H1 (cell line): ENCODE measurements around the gene GKN2. TPM values are rescaled to one million over a fixed set of nuclear protein-coding genes. Genes with fewer than 3 reads are reported as not detected.

Source experiments
- CTCF ChIA-PET: fragments of 300-600 bp; sonication (Branson Sonifier 250); formaldehyde crosslinking; loops from one replicate; lab custom pipeline; 2021; ENCODE audit not compliant: partially characterized antibody; lab: Charles Lee
- POLR2A ChIA-PET: fragments of 300-600 bp; sonication (Branson Sonifier 250); formaldehyde crosslinking; loops from one replicate; lab custom pipeline; 2021; ENCODE audit warnings: inconsistent platforms; ENCODE audit not compliant: partially characterized antibody; lab: Charles Lee
- DNase-seq, 2 experiments: peaks; one replicate each; pipeline versions ENCODE4 v3.0.0 to v3.0.0-alpha.2; 2010 to 2022; ENCODE audit warnings: low spot score in 2 of 2, low read depth in 1 of 2, mixed read lengths in 1 of 2
- FAIRE-seq: peaks from 2 replicates; lab custom pipeline; 2011; peaks lifted over from hg19 to GRCh38; lab: Jason Lieb, UNC
- H2AFZ ChIP-seq: 2 replicates; pipeline ENCODE4 v1.8.1; 2012; ENCODE audit warnings: low read length, inconsistent platforms
- H2AK5ac ChIP-seq: 2 replicates; pipeline ENCODE4 v1.6.1; 2013; ENCODE audit warnings: low read depth, low read length
- H2BK120ac ChIP-seq: replicated peaks from 2 replicates; pipeline ENCODE3; 2013; ENCODE audit warnings: low read depth, low read length, inconsistent platforms
- H2BK12ac ChIP-seq: 2 replicates; pipeline ENCODE4 v1.6.1; 2013; ENCODE audit warnings: low read depth, low read length
- H2BK15ac ChIP-seq: 2 replicates; pipeline ENCODE4 v1.6.1; 2013; ENCODE audit warnings: low read length
- H2BK20ac ChIP-seq: 2 replicates; pipeline ENCODE4 v1.6.1; 2013; ENCODE audit warnings: low read length
- H2BK5ac ChIP-seq: 2 replicates; pipeline ENCODE4 v1.6.1; 2013; ENCODE audit warnings: low read depth, low read length
- H3K14ac ChIP-seq: 2 replicates; pipeline ENCODE4 v1.6.1; 2013; ENCODE audit warnings: inconsistent platforms; ENCODE audit not compliant: insufficient read length
- H3K18ac ChIP-seq: 2 replicates; pipeline ENCODE4 v1.6.1; 2013; ENCODE audit warnings: low read length; ENCODE audit errors: extremely low read depth
- H3K23ac ChIP-seq: 2 replicates; pipeline ENCODE4 v1.6.1; 2013; ENCODE audit warnings: inconsistent platforms; ENCODE audit not compliant: insufficient read length
- H3K23me2 ChIP-seq: 2 replicates; pipeline ENCODE4 v1.6.1; 2013; ENCODE audit warnings: low read depth, low read length
- H3K27ac ChIP-seq: 2 replicates; pipeline ENCODE4 v1.6.1; 2011; ENCODE audit warnings: low read depth, low read length, inconsistent platforms
- H3K27me3 ChIP-seq, 4 experiments: replicated peaks in 1 of 4; 1 replicate in 1 of 4; 2 replicates in 3 of 4; pipeline versions ENCODE4 v1.6.1 to v1.8.1; 2011 to 2013; ENCODE audit warnings: low read length in 3 of 4, mild to moderate bottlenecking in 3 of 4, inconsistent platforms in 2 of 4, mixed read lengths in 2 of 4, moderate library complexity in 1 of 4; ENCODE audit not compliant: control insufficient read depth in 3 of 4, insufficient read depth in 3 of 4; ENCODE audit errors: extremely low read depth in 1 of 4
- H3K36me3 ChIP-seq, 4 experiments: 2 replicates each; pipeline versions ENCODE4 v1.6.1 to v1.8.1; 2011 to 2013; ENCODE audit warnings: mild to moderate bottlenecking in 4 of 4, low read length in 3 of 4, moderate library complexity in 2 of 4, control low read depth in 1 of 4, inconsistent platforms in 1 of 4; ENCODE audit not compliant: insufficient read depth in 4 of 4, control insufficient read depth in 2 of 4
- H3K4ac ChIP-seq: replicated peaks from 2 replicates; pipeline ENCODE3; 2013; ENCODE audit warnings: low read length, low read depth, mixed read lengths, inconsistent platforms; ENCODE audit not compliant: insufficient read length
- H3K4me1 ChIP-seq, 4 experiments: replicated peaks in 1 of 4; 1 replicate in 1 of 4; 2 replicates in 3 of 4; pipeline versions ENCODE4 v1.6.1 to v1.8.1; 2011 to 2013; ENCODE audit warnings: low read length in 3 of 4, inconsistent platforms in 2 of 4, mixed read lengths in 1 of 4; ENCODE audit not compliant: insufficient read depth in 4 of 4, control insufficient read depth in 3 of 4
- H3K4me2 ChIP-seq, 2 experiments: 2 replicates each; pipeline versions ENCODE4 v1.6.1 to v1.8.1; 2011 to 2013; ENCODE audit warnings: low read depth in 2 of 2, low read length in 2 of 2, control low read depth in 1 of 2, inconsistent platforms in 1 of 2, mild to moderate bottlenecking in 1 of 2; ENCODE audit not compliant: insufficient read depth in 1 of 2
- H3K4me3 ChIP-seq, 4 experiments: fragments of 200-600, 300-600 bp in 1 of 4; sonication (generic), shearing (Covaris generic), sonication (Bioruptor Twin) in 1 of 4; 2 replicates each; pipeline versions ENCODE4 v1.5.1 to v1.8.1; 2011 to 2016; ENCODE audit warnings: low read length in 4 of 4, low read depth in 3 of 4, control low read depth in 2 of 4, inconsistent platforms in 2 of 4, mild to moderate bottlenecking in 2 of 4, mixed read lengths in 1 of 4, moderate library complexity in 1 of 4; ENCODE audit not compliant: insufficient read depth in 2 of 4; ENCODE audit errors: extremely low read depth in 1 of 4
- H3K56ac ChIP-seq: replicated peaks from 2 replicates; pipeline ENCODE3; 2013; ENCODE audit warnings: low read depth, mild to moderate bottlenecking, mixed read lengths, low read length, inconsistent platforms; ENCODE audit not compliant: insufficient read length
- H3K79me1 ChIP-seq: 2 replicates; pipeline ENCODE4 v1.6.1; 2013; ENCODE audit warnings: low read depth, low read length, control low read depth
- H3K79me2 ChIP-seq, 2 experiments: 2 replicates each; pipeline versions ENCODE4 v1.6.1 to v1.8.1; 2012 to 2013; ENCODE audit warnings: low read length in 2 of 2, mild to moderate bottlenecking in 2 of 2, inconsistent platforms in 1 of 2; ENCODE audit not compliant: insufficient read depth in 2 of 2, control insufficient read depth in 1 of 2
- H3K9ac ChIP-seq, 4 experiments: replicated peaks in 1 of 4; 1 replicate in 1 of 4; 2 replicates in 3 of 4; pipeline versions ENCODE4 v1.6.1 to v1.8.1; 2011 to 2013; ENCODE audit warnings: low read depth in 3 of 4, low read length in 3 of 4, control low read depth in 2 of 4, mild to moderate bottlenecking in 2 of 4, moderate library complexity in 2 of 4, inconsistent platforms in 1 of 4; ENCODE audit errors: extremely low read depth in 1 of 4
- H3K9me3 ChIP-seq, 2 experiments: 2 replicates each; pipeline versions ENCODE4 v1.6.1 to v1.8.1; 2012 to 2013; ENCODE audit warnings: mild to moderate bottlenecking in 2 of 2, moderate library complexity in 2 of 2, control low read depth in 1 of 2, inconsistent platforms in 1 of 2, low read depth in 1 of 2, low read length in 1 of 2, mixed read lengths in 1 of 2; ENCODE audit not compliant: insufficient read depth in 2 of 2
- H4K20me1 ChIP-seq, 2 experiments: replicated peaks in 1 of 2; 2 replicates each; pipeline versions ENCODE3 to v1.8.1; 2011 to 2013; ENCODE audit warnings: inconsistent platforms in 2 of 2, low read length in 2 of 2, mild to moderate bottlenecking in 1 of 2; ENCODE audit not compliant: insufficient read depth in 2 of 2, control insufficient read depth in 1 of 2
- H4K5ac ChIP-seq: 2 replicates; pipeline ENCODE4 v1.6.1; 2013; ENCODE audit warnings: low read length, low read depth, mixed read lengths, inconsistent platforms; ENCODE audit not compliant: insufficient read length
- H4K8ac ChIP-seq: 2 replicates; pipeline ENCODE4 v1.8.0; 2013; ENCODE audit warnings: mild to moderate bottlenecking, moderate library complexity, low read length, inconsistent platforms; ENCODE audit not compliant: insufficient read depth; ENCODE audit errors: extremely low read depth
- H4K91ac ChIP-seq: replicated peaks from 2 replicates; pipeline ENCODE3; 2013; ENCODE audit warnings: low read length, mixed read lengths, inconsistent platforms; ENCODE audit not compliant: insufficient read length
- CHD1 ChIP-seq: IDR thresholded peaks from 2 replicates; pipeline ENCODE4 v1.6.1; 2012; ENCODE audit warnings: low read depth, low read length, improper control_type of control experiment
- CREB1 ChIP-seq: IDR thresholded peaks from 2 replicates; pipeline ENCODE4 v1.6.1; 2012; ENCODE audit warnings: inconsistent platforms
- EGR1 ChIP-seq: IDR thresholded peaks from 2 replicates; pipeline ENCODE4 v1.6.1; 2011; ENCODE audit warnings: low read depth, low read length, borderline replicate concordance
- EZH2 ChIP-seq: fragments of 200-600 bp; sonication (generic); IDR thresholded peaks from 2 replicates; pipeline ENCODE4 v1.7.1; 2012; ENCODE audit warnings: low read depth, mild to moderate bottlenecking, moderate library complexity, low read length, inconsistent platforms; ENCODE audit not compliant: severe bottlenecking
- GABPA ChIP-seq: IDR thresholded peaks from 2 replicates; pipeline ENCODE4 v1.6.1; 2011; ENCODE audit warnings: mild to moderate bottlenecking, low read length, moderate library complexity, borderline replicate concordance; ENCODE audit not compliant: insufficient read depth
- GTF2F1 ChIP-seq: IDR thresholded peaks from 2 replicates; pipeline ENCODE4 v1.6.1; 2012; ENCODE audit warnings: low read depth, low read length, improper control_type of control experiment, borderline replicate concordance
- HDAC2 ChIP-seq, 2 experiments: fragments of 300-600 bp in 1 of 2; sonication (generic) in 1 of 2; IDR thresholded peaks; 2 replicates each; pipeline ENCODE4 v1.6.1; 2011 to 2012; ENCODE audit warnings: low read depth in 2 of 2, low read length in 2 of 2, mild to moderate bottlenecking in 2 of 2, moderate library complexity in 2 of 2, borderline replicate concordance in 1 of 2, inconsistent platforms in 1 of 2
- JUND ChIP-seq: IDR thresholded peaks from 2 replicates; pipeline ENCODE4 v1.6.1; 2011; ENCODE audit warnings: mild to moderate bottlenecking, improper control_type of control experiment, low read length
- POLR2AphosphoS5 ChIP-seq: IDR thresholded peaks from 2 replicates; pipeline ENCODE4 v1.6.1; 2011; ENCODE audit warnings: low read depth, low read length
- SIN3A ChIP-seq, 2 experiments: IDR thresholded peaks in 1 of 2; conservative IDR thresholded peaks in 1 of 2; 2 replicates each; pipeline ENCODE4 v1.6.1; 2011 to 2012; ENCODE audit warnings: low read length in 2 of 2, improper control_type of control experiment in 1 of 2, low read depth in 1 of 2, mild to moderate bottlenecking in 1 of 2
- SIRT6 ChIP-seq: IDR thresholded peaks from one replicate; pipeline ENCODE4 v1.7.1; 2012; ENCODE audit warnings: low read length, inconsistent platforms
- SP1 ChIP-seq: IDR thresholded peaks from 2 replicates; pipeline ENCODE4 v1.6.1; 2011; ENCODE audit warnings: low read depth, low read length
- TAF1 ChIP-seq: IDR thresholded peaks from 2 replicates; pipeline ENCODE4 v1.6.1; 2011; ENCODE audit warnings: mild to moderate bottlenecking, low read depth, low read length
- ZNF274 ChIP-seq: IDR thresholded peaks from 2 replicates; pipeline ENCODE4 v1.7.0; 2012; ENCODE audit warnings: low read length, borderline replicate concordance; ENCODE audit errors: extremely low read depth
- polyA plus RNA-seq, 7 experiments: library from polyadenylated mRNA; depleted of rRNA in 3 of 7; stranded (reverse) in 5 of 7; unstranded in 2 of 7; fragments of >200 nt in 5 of 7; fragments of 200-250 nt in 2 of 7; gene quantifications; 1 replicate in 5 of 7; 2 replicates in 1 of 7; 4 replicates in 1 of 7; pipeline versions ENCODE4 v1.2.1 to v1.2.3, GENCODE V29; 2011 to 2013; ENCODE audit warnings: missing spikeins in 2 of 7, mixed read lengths in 2 of 7
- total RNA-seq: library from RNA; stranded (reverse); fragmentation: NEBNext Ultra II Directional; extraction: Animal tissue kit (Norgen Biotek cat#: 25700); gene quantifications from 2 replicates; pipeline ENCODE4 v1.2.1, GENCODE V29; 2021
- TF ChIP-seq, protein P1 (sequence below): IDR thresholded peaks from 2 replicates; pipeline ENCODE4 v1.6.1; 2011; ENCODE audit warnings: low read length, improper control_type of control experiment

Gene GKN2
- total and polyA plus RNA-seq, 2 of the 8 experiments (the other 6 are each of a cell fraction or from before 2014, with no cell fraction given): not detected

DNA sequence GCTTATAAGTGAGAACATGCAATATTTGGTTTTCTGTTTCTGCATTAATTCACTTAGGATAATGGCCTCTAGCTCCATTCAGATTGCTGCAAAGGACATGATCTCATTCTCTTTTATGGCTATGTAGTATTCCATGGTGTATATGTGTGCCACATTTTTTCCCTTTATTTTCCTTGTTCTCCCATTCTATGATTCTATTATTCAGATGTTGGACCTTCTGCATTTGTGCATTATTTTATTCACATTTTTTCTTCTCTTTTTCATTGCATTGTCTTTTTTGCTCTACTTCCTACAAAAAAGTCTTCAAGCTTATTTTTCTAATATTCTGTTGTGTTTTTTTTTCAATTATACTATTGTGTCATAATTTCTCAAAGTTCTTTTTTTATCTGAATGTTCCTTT is 49.2 kb upstream of the GKN2 start:
- ChIA-PET CTCF (interaction anchor here (0.9 to 1.8 kb wide), 4 partner anchors 9 to 305 kb away, joined by 3 to 5 read pairs (median 4); no protein-coding TSS in a partner anchor), POLR2A (no interaction called here)
- Histone ChIP-seq H3K14ac (no peak overlapping the region), H2BK12ac (no peak overlapping the region), H4K5ac (no peak overlapping the region), H2BK120ac (no peak overlapping the region), H3K23ac (no peak overlapping the region), H4K8ac (no peak overlapping the region), H2BK15ac (no peak overlapping the region), H3K4ac (no peak overlapping the region), H3K18ac (no peak overlapping the region), H2AFZ (no peak overlapping the region), H3K56ac (no peak overlapping the region), H3K27ac (no peak overlapping the region), H4K20me1 (no peaks in the 10 kb centered on the region), H3K4me3 (no peak overlapping the region), H3K9me3 (peaks cover 0 to 5% of the 10 kb centered on the region in 2 experiments; a peak in 1 of 4 replicates), H3K36me3 (no peaks in the 10 kb centered on the region), H3K27me3 (peaks cover 0 to 1% (median 0%) of the 10 kb centered on the region in 4 experiments; a peak in 1 of 7 replicates), H3K79me2 (no peaks in the 10 kb centered on the region), H2BK20ac (no peak overlapping the region), H3K79me1 (no peaks in the 10 kb centered on the region), H4K91ac (no peak overlapping the region), H3K4me1 (no peaks in the 10 kb centered on the region), H3K9ac (no peak overlapping the region), H2BK5ac (no peak overlapping the region), H3K23me2 (no peaks in the 10 kb centered on the region), H3K4me2 (no peak overlapping the region), H2AK5ac (no peak overlapping the region)
- no peak for FAIRE-seq
- DNase-seq: no peak
- TF ChIP-seq ZNF274 (no peak), JUND (no peak), TAF1 (no peak), CREB1 (no peak), SP1 (no peak), GABPA (no peak), SIRT6 (no peak), EGR1 (no peak), EZH2 (no peak), HDAC2 (IDR thresholded peaks at IDR 0.05; ENCODE audit: borderline replicate concordance in 1 of 2, low read depth in 2 of 2, low read length in 2 of 2) (no peak), GTF2F1 (no peak), SIN3A (conservative IDR thresholded peaks at IDR 0.05 in 1 of 2, IDR thresholded peaks at IDR 0.05 in 1 of 2; ENCODE audit: low read depth in 1 of 2, low read length in 2 of 2) (no peak), CHD1 (no peak), POLR2AphosphoS5 (no peak)
- TF ChIP-seq, protein P1, sequence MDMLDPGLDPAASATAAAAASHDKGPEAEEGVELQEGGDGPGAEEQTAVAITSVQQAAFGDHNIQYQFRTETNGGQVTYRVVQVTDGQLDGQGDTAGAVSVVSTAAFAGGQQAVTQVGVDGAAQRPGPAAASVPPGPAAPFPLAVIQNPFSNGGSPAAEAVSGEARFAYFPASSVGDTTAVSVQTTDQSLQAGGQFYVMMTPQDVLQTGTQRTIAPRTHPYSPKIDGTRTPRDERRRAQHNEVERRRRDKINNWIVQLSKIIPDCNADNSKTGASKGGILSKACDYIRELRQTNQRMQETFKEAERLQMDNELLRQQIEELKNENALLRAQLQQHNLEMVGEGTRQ: no peak
